ENCODE results near the gene BDKRB1.

The BDKRB1 gene

DNA sequence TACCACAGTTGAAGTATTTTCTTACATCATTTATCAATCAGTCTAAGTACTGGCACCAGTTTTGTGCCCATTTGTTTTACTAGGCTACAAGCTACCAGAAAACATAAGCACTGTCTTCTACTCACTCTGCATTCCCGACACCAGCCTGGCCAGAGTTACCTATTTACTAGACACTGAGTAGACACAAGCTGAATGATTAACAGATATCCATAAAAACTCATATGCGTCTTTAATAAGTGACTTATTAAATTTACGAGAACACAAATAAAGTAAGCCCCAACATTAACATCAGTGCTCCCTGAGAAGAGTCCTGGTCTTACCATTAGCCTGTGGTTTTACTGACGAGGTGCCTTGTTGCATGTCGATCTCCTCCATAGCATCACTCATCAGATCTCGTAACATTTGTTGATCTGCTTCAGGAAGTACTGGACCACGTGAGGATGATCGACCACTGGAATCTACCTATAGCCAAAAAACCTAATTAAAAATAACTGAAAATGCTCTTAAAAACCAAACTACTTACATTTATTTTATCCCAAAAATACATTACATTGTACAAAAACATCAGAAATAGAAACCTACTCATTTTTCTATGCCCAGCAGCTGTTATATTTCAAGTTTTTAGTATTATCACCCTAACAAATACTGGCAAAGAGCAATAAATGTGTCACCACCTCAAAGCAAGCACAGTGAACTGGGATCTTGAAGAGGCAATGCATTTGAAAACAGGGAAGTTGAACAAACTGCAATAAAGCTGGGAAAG, 53.3 kb downstream of the BDKRB1 start:
- DNase-seq (ENCODE audit: low read depth): no peak
- H3K4me3 ChIP-seq (ENCODE audit: control insufficient read depth, low read depth, low read length): no peak overlapping the region
- TF ChIP-seq, protein P1, sequence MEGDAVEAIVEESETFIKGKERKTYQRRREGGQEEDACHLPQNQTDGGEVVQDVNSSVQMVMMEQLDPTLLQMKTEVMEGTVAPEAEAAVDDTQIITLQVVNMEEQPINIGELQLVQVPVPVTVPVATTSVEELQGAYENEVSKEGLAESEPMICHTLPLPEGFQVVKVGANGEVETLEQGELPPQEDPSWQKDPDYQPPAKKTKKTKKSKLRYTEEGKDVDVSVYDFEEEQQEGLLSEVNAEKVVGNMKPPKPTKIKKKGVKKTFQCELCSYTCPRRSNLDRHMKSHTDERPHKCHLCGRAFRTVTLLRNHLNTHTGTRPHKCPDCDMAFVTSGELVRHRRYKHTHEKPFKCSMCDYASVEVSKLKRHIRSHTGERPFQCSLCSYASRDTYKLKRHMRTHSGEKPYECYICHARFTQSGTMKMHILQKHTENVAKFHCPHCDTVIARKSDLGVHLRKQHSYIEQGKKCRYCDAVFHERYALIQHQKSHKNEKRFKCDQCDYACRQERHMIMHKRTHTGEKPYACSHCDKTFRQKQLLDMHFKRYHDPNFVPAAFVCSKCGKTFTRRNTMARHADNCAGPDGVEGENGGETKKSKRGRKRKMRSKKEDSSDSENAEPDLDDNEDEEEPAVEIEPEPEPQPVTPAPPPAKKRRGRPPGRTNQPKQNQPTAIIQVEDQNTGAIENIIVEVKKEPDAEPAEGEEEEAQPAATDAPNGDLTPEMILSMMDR (IDR thresholded peaks at IDR 0.05; ENCODE audit: control insufficient read depth, insufficient read depth, low read depth, low read length, missing control alignments): no peak

GRCh38 chr14:96309896-96310330, 53.9 kb downstream of the BDKRB1 start:
- DNase-seq (ENCODE audit: low read depth): no peak
- H3K4me3 ChIP-seq (ENCODE audit: control insufficient read depth, low read depth, low read length): no peak overlapping the region
- TF ChIP-seq, protein P1 (IDR thresholded peaks at IDR 0.05; ENCODE audit: control insufficient read depth, insufficient read depth, low read depth, low read length, missing control alignments): no peak

DNA sequence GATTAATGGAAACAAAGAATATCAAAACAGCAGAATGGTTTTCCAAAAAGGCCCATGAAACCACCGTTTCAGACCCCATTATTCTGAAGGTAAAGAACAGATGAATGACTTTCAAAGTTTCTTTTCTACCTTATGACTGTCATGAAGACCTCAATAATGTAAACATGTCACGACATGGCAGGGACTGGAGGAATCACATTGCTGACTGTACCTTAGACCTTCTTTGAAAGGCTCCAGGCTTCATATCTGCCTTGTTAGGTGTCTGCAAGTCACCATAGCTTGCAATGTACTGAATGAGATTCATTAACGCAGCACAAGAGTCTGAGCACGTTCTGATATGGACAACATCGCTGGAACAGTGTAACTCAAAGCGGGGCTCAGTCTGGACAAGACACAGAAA, 54.9 kb downstream of the BDKRB1 start:
- TF ChIP-seq, protein P1 (IDR thresholded peaks at IDR 0.05; ENCODE audit: control insufficient read depth, insufficient read depth, low read depth, low read length, missing control alignments): no peak
- H3K4me3 ChIP-seq (ENCODE audit: control insufficient read depth, low read depth, low read length): no peak overlapping the region
- DNase-seq (ENCODE audit: low read depth): no peak
